GM18861 (cell line): Measurements from ENCODE around the gene PTCD2.
"Not testable (repeated sequence)": the region's sequence is repeated elsewhere in the genome, so short reads cannot be mapped to it uniquely, and the experiment has no call there.

Experiments used
- ATAC-seq: cut with Tn5 transposase; IDR thresholded peaks from one replicate; pipeline ENCODE4 v1.9.1; 2021; ENCODE audit not compliant: unreplicated experiment

The PTCD2 gene

GRCh38 chr5:72296256-72296655, 23.9 kb upstream of the PTCD2 start:
- no peak for ATAC-seq

- ATAC-seq = peak; percentile 55
Measured at GRCh38 chr5:72298136-72298535, 22.0 kb upstream of the PTCD2 start.

DNA sequence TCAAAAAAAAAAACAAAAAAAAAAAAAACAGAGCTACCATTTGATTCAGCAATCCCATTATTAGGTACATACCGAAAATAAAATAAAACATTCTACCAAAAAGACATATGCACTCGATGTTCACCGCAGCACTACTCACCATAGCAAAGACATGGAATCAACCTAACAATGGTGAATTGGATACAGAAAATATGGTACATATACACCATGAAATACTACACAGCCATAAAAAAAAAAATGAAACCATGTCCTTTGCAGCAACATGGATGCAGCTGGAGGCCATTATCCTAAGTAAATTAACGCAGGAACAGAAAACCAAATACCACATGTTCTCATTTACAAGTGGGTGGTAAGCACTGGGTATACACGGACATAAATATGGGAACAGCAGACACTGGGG, 21.5 kb upstream of the PTCD2 start:
- ATAC-seq = no peak

DNA sequence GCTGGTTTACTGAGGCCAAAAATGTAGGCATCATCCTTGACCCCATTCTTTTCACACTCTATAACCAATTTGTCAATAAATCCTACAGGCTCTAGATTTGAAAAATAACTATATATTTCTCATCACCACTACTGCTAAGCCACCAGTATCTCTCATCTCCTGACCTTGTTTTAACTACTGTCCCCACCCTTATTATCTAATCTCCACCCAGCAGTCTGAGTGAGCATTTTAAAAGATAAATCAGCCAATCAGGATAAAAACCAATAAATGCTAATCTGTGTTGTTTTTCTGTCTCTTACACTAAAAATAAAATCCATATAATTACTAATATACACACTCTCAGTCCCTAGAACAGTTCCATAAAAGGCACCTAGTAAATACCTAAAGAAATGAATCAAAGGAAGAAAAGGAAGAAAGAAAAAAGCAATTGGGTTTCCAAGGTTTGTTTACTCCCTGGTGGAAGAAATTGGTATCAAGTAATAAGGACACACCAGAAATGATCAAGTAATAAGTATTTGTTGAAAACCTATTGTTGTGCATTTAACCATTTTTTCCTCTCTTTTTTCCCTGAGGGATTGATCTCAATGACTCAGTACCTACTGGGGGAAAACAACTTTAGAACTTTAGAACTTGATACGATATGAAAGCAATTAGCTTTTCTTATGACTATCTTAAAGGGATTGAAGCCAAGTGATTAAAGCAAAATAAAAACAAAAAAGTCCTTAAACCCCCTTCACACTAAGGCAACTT, 19.4 kb upstream of the PTCD2 start:
- no peak for ATAC-seq

DNA sequence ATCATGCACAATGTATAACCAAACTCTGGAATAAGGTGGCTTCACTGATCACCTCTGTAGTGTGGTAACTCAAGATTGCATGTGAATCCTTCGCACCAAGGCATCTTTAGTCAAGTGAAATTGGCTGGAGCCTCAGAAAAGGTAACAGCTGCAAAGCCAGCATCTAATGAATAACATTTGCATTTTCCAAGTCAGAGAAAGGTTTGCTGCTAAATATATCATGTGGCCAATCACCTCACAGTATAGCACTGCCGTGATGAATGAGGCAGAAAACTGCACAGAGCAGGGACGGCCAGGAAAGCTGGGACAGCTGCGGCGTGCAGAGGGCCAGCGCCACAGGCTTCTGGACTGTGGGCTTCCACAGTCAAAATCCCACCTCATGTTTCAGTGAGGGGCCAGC, 18.6 kb upstream of the PTCD2 start:
- peak; percentile 55 for ATAC-seq

DNA sequence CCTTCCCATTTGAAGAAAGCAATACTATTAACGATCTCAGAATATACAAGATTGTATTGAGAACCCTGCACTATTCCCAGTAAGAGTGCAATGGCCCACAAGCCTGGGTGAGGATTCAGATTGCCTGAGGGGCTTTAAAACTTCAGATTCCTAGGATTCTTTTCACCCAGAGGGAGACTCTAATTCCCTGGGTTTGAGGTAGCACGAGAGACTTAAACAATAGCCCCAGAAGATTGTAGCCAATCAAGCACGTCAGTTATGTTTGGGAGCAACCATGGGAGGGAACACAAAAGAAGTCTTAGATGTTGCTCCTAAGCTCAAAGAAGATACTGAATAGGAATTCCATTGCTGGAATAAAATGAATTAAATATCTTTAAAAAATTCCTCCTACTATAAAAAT, 18.0 kb upstream of the PTCD2 start:
- ATAC-seq = no peak

GRCh38 chr5:72305194-72306142, 14.7 kb upstream of the PTCD2 start:
- no peak for ATAC-seq

DNA sequence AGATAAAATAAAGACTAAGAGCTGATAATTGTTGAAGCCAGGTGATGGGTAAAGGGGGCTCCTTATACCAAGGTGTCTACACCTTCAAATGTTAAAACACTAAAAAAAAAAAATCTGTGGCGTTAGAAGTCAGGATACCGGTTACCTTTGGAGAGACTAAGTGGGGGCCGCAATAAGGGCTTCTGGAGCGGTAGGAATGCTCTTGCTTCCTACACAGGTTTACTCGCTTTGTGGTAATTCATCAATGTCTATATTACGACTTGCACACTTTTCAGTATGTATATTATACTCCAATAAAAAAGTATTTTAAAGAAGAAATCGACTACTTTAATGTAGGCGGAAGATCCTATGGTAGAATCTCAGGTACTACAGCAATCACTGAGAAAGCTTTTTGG, 12.6 kb upstream of the PTCD2 start:
- ATAC-seq = no peak

DNA sequence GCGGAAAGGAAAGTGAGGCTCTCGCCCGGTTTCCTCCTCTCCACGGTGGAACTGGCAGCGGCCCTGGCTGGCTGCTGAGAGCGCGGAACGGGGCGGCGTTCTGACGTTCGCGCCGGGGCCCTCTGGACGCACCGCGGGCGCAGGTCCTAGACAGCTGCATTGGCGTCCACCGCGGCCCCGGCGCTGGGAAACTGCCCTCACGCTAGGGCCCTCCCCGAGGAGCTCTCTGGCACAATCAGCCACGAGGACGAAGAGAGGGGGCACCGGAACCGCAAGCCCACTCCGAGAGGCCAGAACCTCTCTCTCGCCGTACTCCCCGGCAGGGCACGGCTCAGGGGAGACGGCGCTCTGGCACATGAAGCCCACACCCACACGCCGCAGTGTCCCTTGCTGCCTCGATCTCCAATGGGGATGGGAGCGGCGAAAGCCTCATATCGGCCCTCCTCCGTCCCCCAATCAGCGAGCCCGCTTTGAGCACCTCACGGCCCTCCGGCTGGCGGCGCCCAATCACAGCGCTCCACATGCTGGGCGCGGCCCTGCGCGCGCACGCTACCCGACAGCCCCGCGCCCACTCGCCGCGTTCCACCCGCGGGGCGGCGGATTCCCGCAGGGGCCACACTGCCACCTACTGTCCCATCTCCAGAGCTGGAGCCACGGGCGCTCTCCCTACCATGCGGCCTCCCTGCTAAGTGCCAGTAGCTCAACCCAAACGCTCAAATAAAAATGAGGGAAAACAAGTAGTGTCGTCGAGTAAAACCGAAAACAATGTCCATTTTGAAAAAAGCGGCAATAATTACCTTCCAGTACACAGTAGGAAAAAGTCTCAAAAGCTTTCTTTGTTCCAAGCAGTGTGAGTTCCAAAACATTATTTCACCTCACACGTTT, 12.0 kb upstream of the PTCD2 start:
- ATAC-seq = peak; percentile 83

DNA sequence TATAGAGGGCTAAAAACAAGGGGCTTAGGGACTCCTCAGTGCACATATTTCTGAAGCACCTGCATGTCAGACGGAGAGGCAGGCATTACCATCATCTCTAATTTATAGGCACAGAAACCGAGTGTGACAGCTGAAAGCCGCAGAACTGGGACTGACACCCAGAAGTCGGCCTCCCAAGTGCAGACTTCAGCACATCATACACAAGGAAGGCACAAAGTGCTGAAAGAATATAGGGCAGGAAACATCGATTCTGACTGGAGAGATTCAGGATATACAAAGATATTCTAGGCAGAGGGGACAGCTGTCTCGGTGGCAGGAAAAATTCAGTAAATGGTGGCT, 11.4 kb upstream of the PTCD2 start:
- ATAC-seq = no peak

DNA sequence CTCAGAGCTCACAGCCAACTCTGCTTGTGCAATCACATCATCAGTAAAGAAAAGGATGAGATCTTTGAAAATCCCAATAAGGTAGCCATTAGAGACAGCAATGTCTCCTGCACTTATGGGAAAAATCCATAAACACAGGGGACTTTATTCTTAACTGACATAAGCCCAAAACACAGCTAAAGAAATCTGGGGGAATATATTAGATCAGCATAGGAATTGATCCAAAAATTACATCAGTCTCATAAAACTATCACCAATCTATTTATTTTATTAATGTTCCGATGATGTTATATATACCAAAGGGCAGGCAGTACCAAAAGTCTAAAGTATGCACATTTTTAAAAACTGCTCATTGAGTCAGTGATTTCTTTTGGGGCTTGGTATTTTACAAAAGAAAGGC, 7.0 kb upstream of the PTCD2 start:
- no peak for ATAC-seq

GRCh38 chr5:72314571-72315172, 5.5 kb upstream of the PTCD2 start:
- ATAC-seq = no peak

DNA sequence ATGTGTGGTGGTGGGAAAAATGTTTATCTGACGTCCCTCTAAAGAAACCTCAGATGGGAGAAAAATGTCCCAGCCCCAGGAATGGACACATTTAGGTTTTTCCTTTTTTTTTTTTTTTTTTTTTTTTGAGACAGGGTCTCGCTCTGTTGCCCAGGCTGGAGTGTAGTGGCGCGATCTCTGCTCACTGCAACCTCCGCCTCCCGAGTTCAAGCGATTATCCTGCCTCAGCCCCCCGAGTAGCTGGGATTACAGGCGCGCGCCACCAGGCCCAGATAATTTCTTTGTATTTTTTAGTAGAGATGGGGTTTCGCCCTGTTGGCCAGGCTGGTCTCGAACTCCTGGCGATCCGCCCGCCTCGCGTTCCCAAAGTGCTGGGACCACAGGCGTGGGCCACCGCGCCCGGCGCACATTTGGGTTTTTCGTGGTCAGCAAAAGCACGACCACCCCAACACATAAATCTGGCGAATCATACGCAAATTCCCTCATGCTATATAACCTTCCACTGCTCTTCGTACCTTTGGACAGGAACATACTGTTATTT, 668 bp upstream of the PTCD2 start:
- ATAC-seq = not testable (repeated sequence)

GRCh38 chr5:72324189-72324825, 4.1 kb downstream of the PTCD2 start:
- no peak for ATAC-seq

GRCh38 chr5:72325566-72326305, 5.6 kb downstream of the PTCD2 start:
- ATAC-seq = no peak

DNA sequence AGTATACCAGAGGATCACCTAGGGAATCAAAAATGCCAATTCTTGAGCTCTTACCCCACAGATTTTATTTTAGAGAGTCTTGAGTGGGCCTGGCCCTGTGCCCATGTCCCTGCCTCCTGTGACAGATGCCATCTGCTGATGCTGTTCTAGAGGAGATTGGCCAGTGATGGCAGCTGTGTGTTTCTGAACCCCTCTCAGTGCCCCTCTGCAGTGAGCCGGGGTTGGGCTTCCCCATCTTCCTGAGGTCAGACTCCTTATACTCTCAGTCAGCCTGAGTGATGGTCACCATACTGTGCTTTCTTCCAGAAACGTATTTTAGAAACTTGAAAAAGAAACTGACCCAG, 6.1 kb downstream of the PTCD2 start:
- ATAC-seq = no peak

DNA sequence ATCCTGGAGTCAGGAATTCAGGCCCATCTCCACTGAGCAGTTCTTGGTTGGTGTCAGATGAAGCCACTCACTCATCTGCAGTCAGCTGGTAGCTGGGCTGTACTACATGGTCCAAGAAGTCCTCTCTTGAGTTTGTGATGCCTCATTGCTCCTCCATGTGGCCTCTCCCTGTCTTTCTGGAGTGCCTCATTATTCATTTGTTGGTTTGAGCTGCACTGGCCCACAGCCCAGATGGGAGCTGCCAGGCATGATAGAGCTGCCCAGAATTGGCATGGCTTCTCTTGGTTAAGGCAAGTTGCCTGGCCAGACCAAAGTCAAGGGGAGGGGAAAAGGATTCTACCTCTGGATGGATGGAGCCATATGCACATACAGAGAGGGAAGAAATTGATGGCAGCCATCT, 8.0 kb downstream of the PTCD2 start:
- ATAC-seq = no peak

DNA sequence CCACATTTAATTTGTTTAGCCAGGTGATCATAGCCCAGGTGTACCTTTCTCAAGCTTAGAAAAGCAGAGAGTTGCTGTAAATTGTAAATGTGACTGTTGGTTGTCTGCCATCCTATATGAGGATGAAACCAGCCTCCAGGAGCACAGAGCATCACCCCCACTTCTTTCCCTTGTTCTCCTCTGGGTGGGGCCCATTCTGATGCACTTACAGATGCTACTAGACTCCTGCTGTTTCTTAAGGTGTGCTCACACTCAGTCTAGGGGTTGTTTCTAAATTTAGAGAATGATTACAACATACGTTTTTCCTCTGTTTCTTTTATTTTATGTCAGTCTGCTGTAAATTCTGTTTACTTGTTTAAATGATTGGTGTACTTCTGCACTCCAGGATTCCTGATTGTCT, 10.5 kb downstream of the PTCD2 start:
- ATAC-seq = no peak

GRCh38 chr5:72337159-72337558, 17.0 kb downstream of the PTCD2 start:
- no peak for ATAC-seq
